Measurements from ENCODE around the gene PLEKHA5. TPM values are rescaled to one million over a fixed set of nuclear protein-coding genes. Genes with fewer than 3 reads are reported as not detected.

Gene PLEKHA5
- total RNA-seq, 4 donors from 2014 or later: 21.3 to 22.9 (median 21.4) TPM

- Histone ChIP-seq H3K4me3 (no peak overlapping the region), H3K4me1 (peaks cover 0 to 24% (median 9%) of the 10 kb centered on the region in 4 donors), H3K9me3 (peaks cover 0 to 6% (median 0%) of the 10 kb centered on the region in 4 donors), H3K36me3 (no peaks in the 10 kb centered on the region), H3K27ac (no peak overlapping the region), H3K27me3 (no peaks in the 10 kb centered on the region)
- 93 to 94% methylated on average over 24 to 32 of the region's 37 CpGs for WGBS, 2 donors
- no peak for DNase-seq (ENCODE audit: low spot score in 2 of 2)
- TF ChIP-seq POLR2A (IDR thresholded peaks at IDR 0.05): no peak
- TF ChIP-seq CTCF (IDR thresholded peaks at IDR 0.05): no peak
- no peak for TF ChIP-seq EP300 (IDR thresholded peaks at IDR 0.05)
Observed at GRCh38 chr12:19230299-19230866, 100.8 kb downstream of the PLEKHA5 start.

- Histone ChIP-seq H3K4me1 (peaks cover 0 to 29% (median 9%) of the 10 kb centered on the region in 4 donors), H3K9me3 (peaks cover 0 to 6% (median 0%) of the 10 kb centered on the region in 4 donors), H3K27me3 (no peaks in the 10 kb centered on the region), H3K27ac (no peak overlapping the region), H3K4me3 (no peak overlapping the region), H3K36me3 (no peaks in the 10 kb centered on the region)
- TF ChIP-seq POLR2A (IDR thresholded peaks at IDR 0.05): no peak
- no peak for DNase-seq (ENCODE audit: low spot score in 2 of 2)
Observed at GRCh38 chr12:19230896-19231295, 101.4 kb downstream of the PLEKHA5 start.

GRCh38 chr12:19234171-19234704 is 104.7 kb downstream of the PLEKHA5 start:
- H3K36me3 ChIP-seq: no peaks in the 10 kb centered on the region
- no peak overlapping the region for H3K4me3 ChIP-seq
- 35 to 39% methylated on average over 3 of the region's 3 CpGs for WGBS, 2 donors
- no peak for DNase-seq (ENCODE audit: low spot score in 2 of 2)
- TF ChIP-seq EP300 (IDR thresholded peaks at IDR 0.05): no peak
- no peak for TF ChIP-seq CTCF (IDR thresholded peaks at IDR 0.05)
- no peak for TF ChIP-seq POLR2A (IDR thresholded peaks at IDR 0.05)
- peak overlapping the region in 2 of 4 donors; percentile 56 to 83 for H3K27ac ChIP-seq
- H3K9me3 ChIP-seq: peaks cover 0 to 6% (median 0%) of the 10 kb centered on the region in 4 donors
- H3K27me3 ChIP-seq: no peaks in the 10 kb centered on the region
- peaks cover 0 to 53% (median 17%) of the 10 kb centered on the region in 4 donors for H3K4me1 ChIP-seq

GRCh38 chr12:19234981-19235871 is 105.7 kb downstream of the PLEKHA5 start:
- no peaks in the 10 kb centered on the region for H3K27me3 ChIP-seq
- peaks cover 0 to 6% (median 0%) of the 10 kb centered on the region in 4 donors for H3K9me3 ChIP-seq
- DNase-seq (ENCODE audit: low spot score in 2 of 2): no peak
- peak in 1 of 2 donors; percentile 11 for TF ChIP-seq EP300 (IDR thresholded peaks at IDR 0.05)
- no peak for TF ChIP-seq POLR2A (IDR thresholded peaks at IDR 0.05)
- H3K36me3 ChIP-seq: no peaks in the 10 kb centered on the region
- no peak overlapping the region for H3K4me3 ChIP-seq
- H3K27ac ChIP-seq: peak overlapping the region in 2 of 4 donors; percentile 56 to 83
- WGBS, 2 donors: 38 to 42% methylated on average over 2 of the region's 2 CpGs
- H3K4me1 ChIP-seq: peaks cover 0 to 63% (median 17%) of the 10 kb centered on the region in 4 donors

- DNase-seq (ENCODE audit: low spot score in 2 of 2): no peak
- H3K36me3 ChIP-seq: no peaks in the 10 kb centered on the region
- TF ChIP-seq POLR2A (IDR thresholded peaks at IDR 0.05) (no peak), EP300 (IDR thresholded peaks at IDR 0.05) (no peak), CTCF (IDR thresholded peaks at IDR 0.05) (no peak)
- whole genome bisulfite sequencing, 2 donors: 55 to 59% methylated on average over 3 of the region's 3 CpGs
- no peaks in the 10 kb centered on the region for H3K27me3 ChIP-seq
- H3K27ac ChIP-seq: peak overlapping the region in 1 of 4 donors; percentile 83
- no peaks in the 10 kb centered on the region for H3K9me3 ChIP-seq
- no peak overlapping the region for H3K4me3 ChIP-seq
- peaks cover 0 to 72% (median 17%) of the 10 kb centered on the region in 4 donors for H3K4me1 ChIP-seq
Observed at GRCh38 chr12:19236656-19237055, 107.1 kb downstream of the PLEKHA5 start.
